SH-SY5Y (cell line): ENCODE data around the gene PRPF4.

Source experiments
- GATA2 ChIP-seq: IDR thresholded peaks from 2 replicates; pipeline ENCODE4 v1.6.1; 2011; ENCODE audit warnings: mild to moderate bottlenecking, low read depth, low read length
- GATA3 ChIP-seq: IDR thresholded peaks from 2 replicates; pipeline ENCODE4 v1.6.1; 2011; ENCODE audit warnings: low read depth, mild to moderate bottlenecking, low read length, moderate library complexity

PRPF4 gene

GRCh38 chr9:113296796-113297558 is 21.5 kb downstream of the PRPF4 start:
- no peak for TF ChIP-seq GATA2
- TF ChIP-seq GATA3: no peak

GRCh38 chr9:113298311-113298710 is 22.9 kb downstream of the PRPF4 start:
- TF ChIP-seq GATA2: no peak
- no peak for TF ChIP-seq GATA3

GRCh38 chr9:113298924-113299770 is 23.7 kb downstream of the PRPF4 start:
- no peak for TF ChIP-seq GATA3
- no peak for TF ChIP-seq GATA2

- TF ChIP-seq GATA3: no peak
- TF ChIP-seq GATA2: no peak
Measured at GRCh38 chr9:113299800-113300292, 24.4 kb downstream of the PRPF4 start.

GRCh38 chr9:113301548-113301947 is 26.1 kb downstream of the PRPF4 start:
- TF ChIP-seq GATA3: no peak

- TF ChIP-seq GATA2 (no peak), GATA3 (no peak)
Measured at GRCh38 chr9:113302792-113303418, 27.4 kb downstream of the PRPF4 start, which contains the start of gene RNF183. Gene RNF183, minus strand, starts transcription at chr9:113303376. Its CDS starts 5,192 bp downstream, at chr9:113298184.

- TF ChIP-seq GATA3: no peak
- no peak for TF ChIP-seq GATA2
Measured at GRCh38 chr9:113306566-113306965, 31.1 kb downstream of the PRPF4 start.

GRCh38 chr9:113307396-113307975 is 32.0 kb downstream of the PRPF4 start:
- no peak for TF ChIP-seq GATA2
- TF ChIP-seq GATA3: no peak

GRCh38 chr9:113309204-113309813 is 33.9 kb downstream of the PRPF4 start:
- TF ChIP-seq GATA2 (no peak), GATA3 (no peak)

GRCh38 chr9:113310538-113310937 is 35.1 kb downstream of the PRPF4 start:
- no peak for TF ChIP-seq GATA2
- no peak for TF ChIP-seq GATA3

- TF ChIP-seq GATA2 (no peak), GATA3 (no peak)
Measured at GRCh38 chr9:113311961-113312360, 36.5 kb downstream of the PRPF4 start.

GRCh38 chr9:113313261-113313660 is 37.8 kb downstream of the PRPF4 start:
- TF ChIP-seq GATA2 (no peak), GATA3 (no peak)

- no peak for TF ChIP-seq GATA2
- no peak for TF ChIP-seq GATA3
Measured at GRCh38 chr9:113315231-113315630, 39.8 kb downstream of the PRPF4 start.

GRCh38 chr9:113316030-113316429 is 40.6 kb downstream of the PRPF4 start:
- TF ChIP-seq GATA2: no peak
- no peak for TF ChIP-seq GATA3
